MCF 10A (cell line): ENCODE data around the gene TTC39C. TPM values are rescaled to one million over a fixed set of nuclear protein-coding genes. Genes with fewer than 3 reads are reported as not detected.
A peak's percentile ranks its signal among the peaks of the same experiment; 100 is the strongest.

ENCODE experiments used
- BruUV-seq: library from RNA; stranded (reverse); fragments of 400-500 nt; replicated peaks from 2 replicates; lab custom pipeline; 2021; lab: Mats Ljungman, UMichigan
- CTCF ChIA-PET: fragments of 300-600 bp; sonication (Branson Sonifier 250); formaldehyde crosslinking; extraction: SDS; loops from one replicate; lab custom pipeline; 2021; ENCODE audit warnings: antibody characterized with exemption, inconsistent platforms; lab: Yijun Ruan, JAX
- POLR2A ChIA-PET: fragments of 300-600, 350-650 bp; sonication (Branson Sonifier 250); formaldehyde crosslinking; extraction: SDS; loops from one replicate; lab custom pipeline; 2020; ENCODE audit warnings: antibody characterized with exemption, inconsistent platforms; lab: Yijun Ruan, JAX
- DNase-seq: peaks from one replicate; pipeline ENCODE4 v3.0.0-alpha.2; 2018; ENCODE audit not compliant: unreplicated experiment
- H3K27ac Mint-ChIP-seq: one replicate; pipeline ENCODE4 v1.8.0; 2022; ENCODE audit warnings: mild to moderate bottlenecking, low read depth, mixed read lengths; ENCODE audit not compliant: unreplicated experiment
- H3K27me3 Mint-ChIP-seq: one replicate; pipeline ENCODE4 v1.8.0; 2022; ENCODE audit warnings: mixed read lengths; ENCODE audit not compliant: insufficient read depth, unreplicated experiment
- H3K36me3 Mint-ChIP-seq: one replicate; pipeline ENCODE4 v1.8.0; 2022; ENCODE audit warnings: mild to moderate bottlenecking, moderate library complexity, mixed read lengths; ENCODE audit not compliant: insufficient read depth, unreplicated experiment
- H3K4me1 Mint-ChIP-seq: one replicate; pipeline ENCODE4 v1.8.0; 2022; ENCODE audit warnings: mixed read lengths; ENCODE audit not compliant: insufficient read depth, unreplicated experiment
- H3K4me3 Mint-ChIP-seq: one replicate; pipeline ENCODE4 v1.8.0; 2022; ENCODE audit warnings: mild to moderate bottlenecking, moderate library complexity, mixed read lengths; ENCODE audit not compliant: unreplicated experiment
- H3K9me3 Mint-ChIP-seq: one replicate; pipeline ENCODE4 v1.8.0; 2022; ENCODE audit warnings: mixed read lengths; ENCODE audit not compliant: unreplicated experiment
- CTCF ChIP-seq: fragments of 200-600 bp; IDR thresholded peaks from one replicate; pipeline ENCODE4 v1.8.0; 2022; ENCODE audit warnings: antibody characterized with exemption, mild to moderate bottlenecking; ENCODE audit not compliant: unreplicated experiment
- intact Hi-C: fragments of 100-400 bp; cut with micrococcal nuclease; formaldehyde crosslinking; loops from 2 replicates; pipeline ENCODE4 v1.14.1; 2022
- total RNA-seq: library from RNA; stranded (reverse); gene quantifications from 2 replicates; pipeline ENCODE4 v1.2.3, GENCODE V29; 2022

TTC39C gene
- total RNA-seq, 1 experiment from 2014 or later: 12.9 TPM

- intact Hi-C loops: no loop called here
- peaks cover 6% of the 10 kb centered on the region for H3K4me1 Mint-ChIP-seq
- POLR2A ChIA-PET: no interaction called here
- no peak overlapping the region for H3K27ac Mint-ChIP-seq
- peak; percentile 30 for DNase-seq
- no peaks in the 10 kb centered on the region for H3K9me3 Mint-ChIP-seq
- CTCF ChIA-PET: no interaction called here
- TF ChIP-seq CTCF: no peak
- H3K4me3 Mint-ChIP-seq: no peak overlapping the region
- H3K36me3 Mint-ChIP-seq: no peaks in the 10 kb centered on the region
- H3K27me3 Mint-ChIP-seq: no peaks in the 10 kb centered on the region
- no TSS peak for BruUV-seq
These were observed 122.4 kb downstream of the TTC39C start for GRCh38 chr18:24136967-24137373.

GRCh38 chr18:24138409-24138788 is 123.8 kb downstream of the TTC39C start:
- H3K36me3 Mint-ChIP-seq: no peaks in the 10 kb centered on the region
- ChIA-PET CTCF (interaction anchor here (0.6 to 1.4 kb wide), 9 partner anchors 9 to 219 kb away, joined by 3 to 8 read pairs (median 3); no protein-coding TSS in a partner anchor), POLR2A (interaction anchor here (0.6 to 1.9 kb wide), 10 partner anchors 12 to 320 kb away, joined by 3 to 9 read pairs (median 3); partner anchors contain the start of gene OSBPL1A)
- DNase-seq: no peak
- TF ChIP-seq CTCF: no peak
- H3K27me3 Mint-ChIP-seq: no peaks in the 10 kb centered on the region
- H3K27ac Mint-ChIP-seq: peak overlapping the region; percentile 89
- peaks cover 6% of the 10 kb centered on the region for H3K4me1 Mint-ChIP-seq
- BruUV-seq: no TSS peak
- H3K4me3 Mint-ChIP-seq: peak overlapping the region; percentile 88
- intact Hi-C loops: loop anchor here (2.0 kb wide), 1 partner anchor 62 kb away; no protein-coding TSS in a partner anchor
- no peaks in the 10 kb centered on the region for H3K9me3 Mint-ChIP-seq

DNA sequence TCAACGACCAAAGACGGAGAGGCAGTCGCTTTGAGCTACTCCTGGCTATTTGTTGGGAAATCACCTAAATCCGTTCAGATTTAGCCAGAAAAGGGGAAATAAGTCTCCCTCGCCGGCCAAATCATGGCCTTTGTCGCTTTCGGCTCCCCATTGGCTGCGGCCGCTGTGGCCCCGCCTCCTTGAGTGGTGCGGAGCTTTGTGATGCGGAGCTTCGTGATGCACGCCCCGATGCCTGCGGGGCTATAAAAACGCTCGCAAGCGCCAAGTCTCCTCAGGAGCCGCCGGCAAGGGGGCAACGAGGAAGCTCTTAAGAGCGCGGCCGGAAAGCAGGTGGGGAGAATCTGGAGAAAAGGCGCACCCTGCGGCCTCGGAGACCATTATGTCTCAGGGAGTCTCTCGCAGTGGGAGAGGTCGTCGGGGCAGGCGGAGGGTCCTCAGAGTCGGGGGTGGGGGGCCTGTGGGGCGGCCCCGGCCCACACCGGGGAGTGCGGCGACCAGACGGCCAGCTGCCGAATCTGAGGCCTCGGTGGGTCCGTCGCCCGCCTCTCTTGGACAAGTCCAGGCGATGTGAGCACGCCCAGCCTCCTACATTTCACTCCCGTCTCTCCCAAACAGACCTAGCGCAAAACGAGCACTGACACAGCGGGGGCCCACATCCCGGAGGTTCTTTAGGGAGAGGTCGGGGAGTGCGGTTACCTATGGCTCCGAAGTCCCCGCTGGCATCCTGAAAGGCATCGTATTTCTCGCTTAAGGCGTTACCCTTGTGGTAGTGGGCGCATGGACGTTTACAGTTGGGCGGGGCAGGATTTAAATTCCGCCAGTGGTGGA is 124.4 kb downstream of the TTC39C start, which contains the start of gene CABYR:
TSS of gene CABYR (plus strand) at position 274 of the 828 bp plus-strand sequence. CDS start 4,053 bp downstream, outside the sequence.
- no peak for TF ChIP-seq CTCF
- H3K9me3 Mint-ChIP-seq: no peaks in the 10 kb centered on the region

DNA sequence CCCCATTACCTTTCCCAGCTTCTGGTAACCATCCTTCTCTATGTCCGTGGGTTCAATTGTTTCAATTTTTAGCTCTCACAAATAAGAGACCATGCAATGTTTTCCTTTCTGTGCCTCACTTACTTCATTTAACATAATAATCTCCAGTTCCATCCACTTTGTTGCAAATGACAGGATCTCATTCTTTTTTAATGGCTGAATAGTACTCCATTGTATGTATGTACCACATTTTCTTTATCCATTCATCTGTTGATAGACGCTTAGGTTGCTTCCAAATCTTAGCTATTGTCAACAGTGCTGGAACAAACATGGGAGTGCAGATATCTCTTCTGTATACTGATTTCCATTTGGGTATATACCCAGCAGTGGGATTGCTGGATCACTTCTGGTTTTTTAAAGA is 126.1 kb downstream of the TTC39C start:
- H3K27ac Mint-ChIP-seq: no peak overlapping the region
- H3K4me3 Mint-ChIP-seq: no peak overlapping the region
- no peaks in the 10 kb centered on the region for H3K36me3 Mint-ChIP-seq
- TF ChIP-seq CTCF: no peak
- H3K4me1 Mint-ChIP-seq: peaks cover 6% of the 10 kb centered on the region
- no peaks in the 10 kb centered on the region for H3K27me3 Mint-ChIP-seq
- no TSS peak for BruUV-seq
- no peaks in the 10 kb centered on the region for H3K9me3 Mint-ChIP-seq
- POLR2A ChIA-PET: no interaction called here
- CTCF ChIA-PET: interaction anchor here (0.6 kb wide), 1 partner anchor 29 kb away, joined by 3 read pairs; no protein-coding TSS in a partner anchor
- DNase-seq: no peak
- intact Hi-C loops: no loop called here

More for the DNA sequence above, 124.4 kb downstream of the TTC39C start, which contains the start of gene CABYR:
- Mint-ChIP-seq H3K27me3 (no peaks in the 10 kb centered on the region), H3K27ac (peak within 1 kb of the TSS; percentile 89), H3K4me1 (peaks cover 6% of the 10 kb centered on the region), H3K36me3 (no peaks in the 10 kb centered on the region), H3K4me3 (peak within 1 kb of the TSS; percentile 88)
- intact Hi-C loops: loop anchor here (2.0 kb wide), 1 partner anchor 62 kb away; no protein-coding TSS in a partner anchor
- ChIA-PET POLR2A (interaction anchor here (0.6 to 1.9 kb wide), 9 partner anchors 11 to 319 kb away, joined by 3 to 9 read pairs (median 3); partner anchors contain the start of gene OSBPL1A), CTCF (interaction anchor here (0.6 to 1.4 kb wide), 9 partner anchors 8 to 220 kb away, joined by 3 to 8 read pairs (median 3); no protein-coding TSS in a partner anchor)
- peak; percentile 87 for DNase-seq
- BruUV-seq: TSS peak; percentile 79
